ENCODE data around the gene PRKN.

GRCh38 chr6:162119341-162119740 is 608.2 kb downstream of the PRKN start:
- TF ChIP-seq CTCF (IDR thresholded peaks at IDR 0.05; ENCODE audit: borderline replicate concordance, extremely low read depth, low read length, poor library complexity, severe bottlenecking) (no peak), EZH2 (IDR thresholded peaks at IDR 0.05; ENCODE audit: borderline replicate concordance, low read depth, low read length, severe bottlenecking) (no peak)

All from DND-41 (cell line).